A549 (cell line): ENCODE measurements around the gene PTPRN2.

ENCODE experiments used
- EP300 ChIP-seq, 2 experiments: fragments of >200 bp; sonication (Bioruptor Twin); formaldehyde crosslinking; IDR thresholded peaks; 2 replicates in 1 of 2; 3 replicates in 1 of 2; pipeline ENCODE4 v1.6.1; 2016 to 2017
- HOXB13 ChIP-seq: fragments of 250-450 bp; sonication (Bioruptor Pico); IDR thresholded peaks from 2 replicates; pipeline ENCODE4 v1.5.0; 2020; ENCODE audit warnings: low read depth, mild to moderate bottlenecking, moderate library complexity
- MAZ ChIP-seq: fragments of 150-350 bp; IDR thresholded peaks from 2 replicates; pipeline ENCODE4 v1.6.1; 2014; ENCODE audit warnings: antibody characterized with exemption, low read depth, low read length, borderline replicate concordance
- MYC ChIP-seq: IDR thresholded peaks from 2 replicates; pipeline ENCODE4 v1.6.1; 2012; ENCODE audit warnings: mild to moderate bottlenecking, inconsistent platforms, low read length, improper control_type of control experiment, borderline replicate concordance
- NR3C1 ChIP-seq: fragments of >200 bp; sonication (Bioruptor Twin); formaldehyde crosslinking; IDR thresholded peaks from 3 replicates; pipeline ENCODE4 v1.6.1; 2017
- POLR2A ChIP-seq: IDR thresholded peaks from 2 replicates; pipeline ENCODE4 v1.6.1; 2012; ENCODE audit warnings: mild to moderate bottlenecking, low read length
- POLR2AphosphoS2 ChIP-seq: conservative IDR thresholded peaks from 2 replicates; pipeline ENCODE4 v1.6.1; 2012; ENCODE audit warnings: low read length, improper control_type of control experiment, inconsistent platforms
- RCOR1 ChIP-seq: fragments of 150-350 bp; IDR thresholded peaks from 2 replicates; pipeline ENCODE4 v1.6.1; 2014; ENCODE audit warnings: antibody characterized with exemption, low read length, low read depth
- SMC3 ChIP-seq: fragments of >200 bp; sonication (Bioruptor Twin); formaldehyde crosslinking; IDR thresholded peaks from 3 replicates; pipeline ENCODE4 v1.6.1; 2018; ENCODE audit warnings: inconsistent platforms
- TF ChIP-seq, protein P1 (sequence below): IDR thresholded peaks from 2 replicates; pipeline ENCODE4 v1.6.1; 2012
- TF ChIP-seq, protein P2 (sequence below): fragments of >200 bp; sonication (Bioruptor Twin); formaldehyde crosslinking; IDR thresholded peaks from 3 replicates; pipeline ENCODE4 v1.5.1; 2016
- TF ChIP-seq, protein P3 (sequence below): fragments of 200-600 bp; sonication (generic); IDR thresholded peaks from 2 replicates; pipeline ENCODE4 v1.6.1; 2016; ENCODE audit warnings: antibody characterized with exemption, mild to moderate bottlenecking, moderate library complexity
- TF ChIP-seq, protein P4 (sequence below): fragments of 450-650 bp; IDR thresholded peaks from 2 replicates; pipeline ENCODE4 v1.6.1; 2014; ENCODE audit warnings: antibody characterized with exemption
- TF ChIP-seq, protein P5 (sequence below): fragments of >200 bp; sonication (Bioruptor Twin); formaldehyde crosslinking; IDR thresholded peaks from 3 replicates; pipeline ENCODE4 v1.6.1; 2016

DNA sequence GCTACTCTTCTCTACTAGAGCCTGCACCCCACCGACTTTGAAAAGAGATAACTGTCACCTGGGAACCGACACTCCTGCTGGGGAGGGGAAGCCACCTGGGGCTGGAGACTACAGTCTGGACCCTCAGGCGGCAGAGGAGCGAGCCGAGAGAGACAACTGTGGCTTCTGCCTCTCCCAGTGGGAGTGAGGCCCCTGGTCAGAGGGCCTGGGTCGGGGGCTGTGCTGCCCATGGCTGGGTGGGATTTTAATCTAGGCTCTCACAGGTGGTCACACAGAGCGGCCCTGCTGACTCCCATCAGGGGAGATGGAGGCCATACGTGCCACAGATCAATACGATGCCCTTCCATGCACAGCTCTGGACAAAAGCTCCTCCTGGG, 878.7 kb downstream of the PTPRN2 start:
- TF ChIP-seq, protein P1, sequence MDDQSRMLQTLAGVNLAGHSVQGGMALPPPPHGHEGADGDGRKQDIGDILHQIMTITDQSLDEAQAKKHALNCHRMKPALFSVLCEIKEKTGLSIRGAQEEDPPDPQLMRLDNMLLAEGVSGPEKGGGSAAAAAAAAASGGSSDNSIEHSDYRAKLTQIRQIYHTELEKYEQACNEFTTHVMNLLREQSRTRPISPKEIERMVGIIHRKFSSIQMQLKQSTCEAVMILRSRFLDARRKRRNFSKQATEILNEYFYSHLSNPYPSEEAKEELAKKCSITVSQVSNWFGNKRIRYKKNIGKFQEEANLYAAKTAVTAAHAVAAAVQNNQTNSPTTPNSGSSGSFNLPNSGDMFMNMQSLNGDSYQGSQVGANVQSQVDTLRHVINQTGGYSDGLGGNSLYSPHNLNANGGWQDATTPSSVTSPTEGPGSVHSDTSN = no peak
- TF ChIP-seq, protein P2, sequence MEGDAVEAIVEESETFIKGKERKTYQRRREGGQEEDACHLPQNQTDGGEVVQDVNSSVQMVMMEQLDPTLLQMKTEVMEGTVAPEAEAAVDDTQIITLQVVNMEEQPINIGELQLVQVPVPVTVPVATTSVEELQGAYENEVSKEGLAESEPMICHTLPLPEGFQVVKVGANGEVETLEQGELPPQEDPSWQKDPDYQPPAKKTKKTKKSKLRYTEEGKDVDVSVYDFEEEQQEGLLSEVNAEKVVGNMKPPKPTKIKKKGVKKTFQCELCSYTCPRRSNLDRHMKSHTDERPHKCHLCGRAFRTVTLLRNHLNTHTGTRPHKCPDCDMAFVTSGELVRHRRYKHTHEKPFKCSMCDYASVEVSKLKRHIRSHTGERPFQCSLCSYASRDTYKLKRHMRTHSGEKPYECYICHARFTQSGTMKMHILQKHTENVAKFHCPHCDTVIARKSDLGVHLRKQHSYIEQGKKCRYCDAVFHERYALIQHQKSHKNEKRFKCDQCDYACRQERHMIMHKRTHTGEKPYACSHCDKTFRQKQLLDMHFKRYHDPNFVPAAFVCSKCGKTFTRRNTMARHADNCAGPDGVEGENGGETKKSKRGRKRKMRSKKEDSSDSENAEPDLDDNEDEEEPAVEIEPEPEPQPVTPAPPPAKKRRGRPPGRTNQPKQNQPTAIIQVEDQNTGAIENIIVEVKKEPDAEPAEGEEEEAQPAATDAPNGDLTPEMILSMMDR = no peak
- no peak for TF ChIP-seq MYC
- TF ChIP-seq SMC3 = no peak
- TF ChIP-seq EP300 (IDR thresholded peaks at IDR 0.05) = no peak
- TF ChIP-seq, protein P3, sequence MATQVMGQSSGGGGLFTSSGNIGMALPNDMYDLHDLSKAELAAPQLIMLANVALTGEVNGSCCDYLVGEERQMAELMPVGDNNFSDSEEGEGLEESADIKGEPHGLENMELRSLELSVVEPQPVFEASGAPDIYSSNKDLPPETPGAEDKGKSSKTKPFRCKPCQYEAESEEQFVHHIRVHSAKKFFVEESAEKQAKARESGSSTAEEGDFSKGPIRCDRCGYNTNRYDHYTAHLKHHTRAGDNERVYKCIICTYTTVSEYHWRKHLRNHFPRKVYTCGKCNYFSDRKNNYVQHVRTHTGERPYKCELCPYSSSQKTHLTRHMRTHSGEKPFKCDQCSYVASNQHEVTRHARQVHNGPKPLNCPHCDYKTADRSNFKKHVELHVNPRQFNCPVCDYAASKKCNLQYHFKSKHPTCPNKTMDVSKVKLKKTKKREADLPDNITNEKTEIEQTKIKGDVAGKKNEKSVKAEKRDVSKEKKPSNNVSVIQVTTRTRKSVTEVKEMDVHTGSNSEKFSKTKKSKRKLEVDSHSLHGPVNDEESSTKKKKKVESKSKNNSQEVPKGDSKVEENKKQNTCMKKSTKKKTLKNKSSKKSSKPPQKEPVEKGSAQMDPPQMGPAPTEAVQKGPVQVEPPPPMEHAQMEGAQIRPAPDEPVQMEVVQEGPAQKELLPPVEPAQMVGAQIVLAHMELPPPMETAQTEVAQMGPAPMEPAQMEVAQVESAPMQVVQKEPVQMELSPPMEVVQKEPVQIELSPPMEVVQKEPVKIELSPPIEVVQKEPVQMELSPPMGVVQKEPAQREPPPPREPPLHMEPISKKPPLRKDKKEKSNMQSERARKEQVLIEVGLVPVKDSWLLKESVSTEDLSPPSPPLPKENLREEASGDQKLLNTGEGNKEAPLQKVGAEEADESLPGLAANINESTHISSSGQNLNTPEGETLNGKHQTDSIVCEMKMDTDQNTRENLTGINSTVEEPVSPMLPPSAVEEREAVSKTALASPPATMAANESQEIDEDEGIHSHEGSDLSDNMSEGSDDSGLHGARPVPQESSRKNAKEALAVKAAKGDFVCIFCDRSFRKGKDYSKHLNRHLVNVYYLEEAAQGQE = no peak
- no peak for TF ChIP-seq POLR2A
- TF ChIP-seq, protein P4, sequence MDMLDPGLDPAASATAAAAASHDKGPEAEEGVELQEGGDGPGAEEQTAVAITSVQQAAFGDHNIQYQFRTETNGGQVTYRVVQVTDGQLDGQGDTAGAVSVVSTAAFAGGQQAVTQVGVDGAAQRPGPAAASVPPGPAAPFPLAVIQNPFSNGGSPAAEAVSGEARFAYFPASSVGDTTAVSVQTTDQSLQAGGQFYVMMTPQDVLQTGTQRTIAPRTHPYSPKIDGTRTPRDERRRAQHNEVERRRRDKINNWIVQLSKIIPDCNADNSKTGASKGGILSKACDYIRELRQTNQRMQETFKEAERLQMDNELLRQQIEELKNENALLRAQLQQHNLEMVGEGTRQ = no peak
- TF ChIP-seq, protein P5, sequence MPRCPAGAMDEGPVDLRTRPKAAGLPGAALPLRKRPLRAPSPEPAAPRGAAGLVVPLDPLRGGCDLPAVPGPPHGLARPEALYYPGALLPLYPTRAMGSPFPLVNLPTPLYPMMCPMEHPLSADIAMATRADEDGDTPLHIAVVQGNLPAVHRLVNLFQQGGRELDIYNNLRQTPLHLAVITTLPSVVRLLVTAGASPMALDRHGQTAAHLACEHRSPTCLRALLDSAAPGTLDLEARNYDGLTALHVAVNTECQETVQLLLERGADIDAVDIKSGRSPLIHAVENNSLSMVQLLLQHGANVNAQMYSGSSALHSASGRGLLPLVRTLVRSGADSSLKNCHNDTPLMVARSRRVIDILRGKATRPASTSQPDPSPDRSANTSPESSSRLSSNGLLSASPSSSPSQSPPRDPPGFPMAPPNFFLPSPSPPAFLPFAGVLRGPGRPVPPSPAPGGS = no peak
- no peak for TF ChIP-seq POLR2AphosphoS2
- no peak for TF ChIP-seq HOXB13 (CRISPR knock-in tag)
- TF ChIP-seq NR3C1 = no peak
- TF ChIP-seq RCOR1 = no peak
- TF ChIP-seq MAZ = no peak
